ENCODE results near the gene SLCO3A1. TPM values are rescaled to one million over a fixed set of nuclear protein-coding genes. Genes with fewer than 3 reads are reported as not detected.

Gene SLCO3A1
- 46.6 TPM for total RNA-seq
- long read RNA-seq, full-length matches to known transcripts, result 151 of 224 reads
- long read RNA-seq, partial matches to known transcripts, result 49 of 224 reads
- long read RNA-seq, other reads (novel, unspliced or antisense), result 24 of 224 reads

DNA sequence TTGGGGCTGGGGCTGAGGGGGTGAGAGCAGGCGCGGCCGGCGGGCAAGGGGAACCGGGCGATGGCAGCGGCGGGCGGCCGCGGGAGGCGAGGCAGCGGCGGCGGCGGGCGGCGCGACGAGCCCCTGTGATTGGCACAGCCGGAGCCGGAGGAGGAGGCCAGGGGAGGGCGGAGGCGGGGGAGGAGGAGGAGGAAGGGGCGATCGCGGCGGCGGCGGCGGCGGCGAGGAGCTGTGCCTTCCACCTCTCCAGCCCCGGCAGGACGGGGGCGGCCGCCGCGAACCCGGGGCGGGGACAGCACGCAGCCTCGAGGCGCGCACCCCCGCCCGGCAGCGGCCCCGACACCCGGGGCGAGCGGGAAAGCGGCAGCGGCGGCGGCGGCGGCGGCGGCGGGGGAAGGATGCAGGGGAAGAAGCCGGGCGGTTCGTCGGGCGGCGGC, at the start of gene SLCO3A1:
TSS of gene SLCO3A1 (plus strand) at position 198 of the 437 bp plus-strand sequence.
- intact Hi-C loops (cut with DNase I), result loop anchor here (5.0 kb wide), 2 partner anchors 224 to 551 kb away; no protein-coding TSS in a partner anchor
- DNase-seq (peak; percentile 91), ATAC-seq (ENCODE audit: poor library complexity) (peak; percentile 56)

GRCh38 chr15:91807122-91807521, 46.4 kb upstream of the SLCO3A1 start:
- intact Hi-C loops (cut with DNase I), result no loop called here
- ATAC-seq (ENCODE audit: poor library complexity), result no peak

GRCh38 chr15:91813924-91814323, 39.6 kb upstream of the SLCO3A1 start:
- ATAC-seq (ENCODE audit: poor library complexity) (no peak), DNase-seq (no peak)
- intact Hi-C loops (cut with DNase I), result no loop called here

More at GRCh38 chr15:91807122-91807521, 46.4 kb upstream of the SLCO3A1 start:
- no peak for DNase-seq

- intact Hi-C loops (cut with DNase I), result no loop called here
- ATAC-seq (ENCODE audit: poor library complexity) (no peak), DNase-seq (no peak)
These were observed 36.6 kb upstream of the SLCO3A1 start for GRCh38 chr15:91816942-91817341.

- DNase-seq (no peak), ATAC-seq (ENCODE audit: poor library complexity) (no peak)
- intact Hi-C loops (cut with DNase I), result no loop called here
These were observed 32.0 kb upstream of the SLCO3A1 start for GRCh38 chr15:91821458-91821857.

GRCh38 chr15:91824256-91824655, 29.3 kb upstream of the SLCO3A1 start:
- DNase-seq (peak; percentile 42), ATAC-seq (ENCODE audit: poor library complexity) (peak; percentile 96)
- intact Hi-C loops (cut with DNase I), result no loop called here

GRCh38 chr15:91826443-91826842, 27.1 kb upstream of the SLCO3A1 start:
- DNase-seq (no peak), ATAC-seq (ENCODE audit: poor library complexity) (no peak)
- intact Hi-C loops (cut with DNase I), result no loop called here

DNA sequence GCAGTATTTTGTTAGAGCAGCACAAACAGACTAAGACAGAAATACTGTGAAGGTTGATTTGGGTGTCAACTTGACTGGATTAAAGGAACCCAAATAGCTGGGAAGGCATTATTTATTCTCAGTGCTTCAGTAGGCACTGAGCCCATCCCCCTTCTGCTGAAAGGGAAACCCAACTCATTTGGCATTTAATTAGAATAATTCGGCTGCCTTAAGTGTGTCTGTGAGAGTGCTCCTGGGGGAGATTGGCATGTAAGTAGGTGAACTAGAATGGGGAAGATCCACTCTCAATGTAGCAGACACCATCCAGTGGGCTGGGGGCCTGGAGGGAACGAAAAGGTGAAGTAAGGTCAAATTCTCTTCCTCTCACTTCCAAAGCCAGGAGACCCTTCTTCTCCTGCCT, 20.5 kb upstream of the SLCO3A1 start:
- DNase-seq, result no peak
- intact Hi-C loops (cut with DNase I), result no loop called here
- ATAC-seq (ENCODE audit: poor library complexity), result no peak

GRCh38 chr15:91839867-91840266, 13.6 kb upstream of the SLCO3A1 start:
- DNase-seq, result no peak
- no peak for ATAC-seq (ENCODE audit: poor library complexity)
- intact Hi-C loops (cut with DNase I), result no loop called here

GRCh38 chr15:91841861-91842260, 11.6 kb upstream of the SLCO3A1 start:
- no peak for ATAC-seq (ENCODE audit: poor library complexity)
- no peak for DNase-seq
- intact Hi-C loops (cut with DNase I), result no loop called here

GRCh38 chr15:91844341-91844740, 9.2 kb upstream of the SLCO3A1 start:
- DNase-seq, result no peak
- ATAC-seq (ENCODE audit: poor library complexity), result no peak
- intact Hi-C loops (cut with DNase I), result no loop called here

GRCh38 chr15:91844928-91845327, 8.6 kb upstream of the SLCO3A1 start:
- DNase-seq (no peak), ATAC-seq (ENCODE audit: poor library complexity) (no peak)
- intact Hi-C loops (cut with DNase I), result loop anchor here (5.0 kb wide), 1 partner anchor 133 kb away; no protein-coding TSS in a partner anchor

- ATAC-seq (ENCODE audit: poor library complexity) (no peak), DNase-seq (no peak)
- intact Hi-C loops (cut with DNase I), result loop anchor here (5.0 kb wide), 1 partner anchor 133 kb away; no protein-coding TSS in a partner anchor
These were observed 7.8 kb upstream of the SLCO3A1 start for GRCh38 chr15:91845720-91846119.

DNA sequence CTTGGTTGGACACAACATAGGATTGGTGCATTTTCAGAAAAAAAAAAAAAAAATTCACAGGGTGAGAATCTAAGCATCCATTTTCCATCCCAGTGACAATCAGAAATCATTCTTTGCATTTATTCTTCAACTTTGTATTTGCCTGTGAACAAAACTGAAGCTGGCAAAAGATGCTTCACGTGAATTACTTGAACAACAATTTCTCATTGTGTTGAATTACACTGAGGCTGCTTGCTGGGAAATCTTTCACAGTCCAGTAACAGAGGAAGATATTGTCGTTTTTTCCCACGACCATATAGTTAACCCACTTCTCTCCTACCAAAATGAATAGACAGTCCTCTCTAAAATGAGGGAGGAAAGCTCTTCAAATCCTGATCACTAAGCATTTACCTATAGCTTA, 4.3 kb upstream of the SLCO3A1 start:
- intact Hi-C loops (cut with DNase I), result loop anchor here (5.0 kb wide), 1 partner anchor 137 kb away; no protein-coding TSS in a partner anchor
- DNase-seq (no peak), ATAC-seq (ENCODE audit: poor library complexity) (no peak)

GRCh38 chr15:91849749-91850161, 3.8 kb upstream of the SLCO3A1 start:
- ATAC-seq (ENCODE audit: poor library complexity), result no peak
- no peak for DNase-seq
- intact Hi-C loops (cut with DNase I), result loop anchor here (5.0 kb wide), 3 partner anchors 137 to 547 kb away; no protein-coding TSS in a partner anchor

DNA sequence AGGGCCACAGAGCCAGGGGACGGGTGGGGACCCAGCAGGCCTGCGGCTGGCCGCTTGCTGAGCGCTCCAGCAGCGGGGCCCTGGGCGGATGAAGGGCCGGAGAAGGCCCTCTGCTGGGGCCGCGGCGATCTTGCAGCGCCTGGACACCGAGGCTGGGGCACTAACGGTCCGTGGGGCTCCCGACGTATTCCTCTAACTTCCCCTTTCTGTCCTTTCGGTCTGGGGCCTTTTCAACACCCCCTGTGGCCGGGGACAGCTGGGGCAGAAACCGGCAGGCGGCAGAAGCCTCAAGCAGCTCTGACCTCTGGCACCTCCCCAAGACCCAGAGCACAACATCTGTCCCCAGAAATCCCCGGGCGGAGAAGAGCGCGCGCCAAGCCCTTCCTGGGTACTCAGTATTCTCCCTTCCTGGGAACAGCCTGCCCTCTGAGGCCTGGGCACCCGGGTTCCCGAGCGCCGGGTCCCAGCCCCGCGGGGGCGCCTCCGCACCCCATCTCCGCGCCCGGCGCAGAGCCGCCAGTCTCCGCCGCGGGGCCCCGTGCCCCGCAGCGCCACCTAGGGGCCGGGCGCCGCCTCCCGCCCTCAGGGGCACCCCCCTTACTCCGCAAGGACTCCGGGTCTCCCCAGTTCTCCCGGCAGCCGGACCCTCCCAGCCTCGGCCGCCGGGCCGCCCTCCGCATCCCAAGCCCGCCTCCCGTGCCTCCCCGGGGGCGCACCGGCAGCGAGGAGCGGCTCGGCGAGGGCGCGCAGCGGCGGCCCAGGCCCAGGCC, 582 bp upstream of the SLCO3A1 start:
- ATAC-seq (ENCODE audit: poor library complexity), result peak; percentile 86
- intact Hi-C loops (cut with DNase I), result loop anchor here (5.0 kb wide), 2 partner anchors 224 to 551 kb away; no protein-coding TSS in a partner anchor
- peak; percentile 89 for DNase-seq

GRCh38 chr15:91853948-91854638, 585 bp downstream of the SLCO3A1 start:
- ATAC-seq (ENCODE audit: poor library complexity), result peak; percentile 50
- DNase-seq, result peak; percentile 70
- intact Hi-C loops (cut with DNase I), result loop anchor here (5.0 kb wide), 2 partner anchors 223 to 552 kb away; no protein-coding TSS in a partner anchor

- intact Hi-C loops (cut with DNase I), result loop anchor here (5.0 kb wide), 2 partner anchors 223 to 552 kb away; no protein-coding TSS in a partner anchor
- no peak for DNase-seq
- peak; percentile 0 for ATAC-seq (ENCODE audit: poor library complexity)
These were observed 1.1 kb downstream of the SLCO3A1 start for GRCh38 chr15:91854639-91854990.

- intact Hi-C loops (cut with DNase I), result no loop called here
- ATAC-seq (ENCODE audit: poor library complexity) (no peak), DNase-seq (no peak)
These were observed 1.7 kb downstream of the SLCO3A1 start for GRCh38 chr15:91855241-91855640.

Measured in Right ventricle myocardium superior (tissue), 1 donor.